ENCODE data around the gene PPIP5K1. TPM values are rescaled to one million over a fixed set of nuclear protein-coding genes. Genes with fewer than 3 reads are reported as not detected.

Gene PPIP5K1
- total RNA-seq, 3 donors from 2014 or later, result 65.2 to 126 (median 87.7) TPM

GRCh38 chr15:43484455-43484854, 105.6 kb downstream of the PPIP5K1 start:
- Histone ChIP-seq H3K9me3 (no peaks in the 10 kb centered on the region), H3K36me3 (ENCODE audit: low read depth) (no peaks in the 10 kb centered on the region), H3K4me3 (no peak overlapping the region), H3K4me1 (ENCODE audit: low read depth) (peaks cover 5% of the 10 kb centered on the region)
- no peak for DNase-seq
- ATAC-seq, result no peak
- intact Hi-C loops (cut with DNase I, micrococcal nuclease), result no loop called here
- no peak for TF ChIP-seq CTCF (IDR thresholded peaks at IDR 0.05)

Other genes with a start within 250 kb of the PPIP5K1 start
- gene ZSCAN29, start 219.2 kb downstream of the PPIP5K1 start, total RNA-seq, result 10 to 100 TPM; 26.7 to 34.4 (median 29.1) TPM
- 10 to 100 TPM; 15.9 to 22.7 (median 22.3) TPM for gene TUBGCP4, start 219.1 kb downstream of the PPIP5K1 start, total RNA-seq
- 10 to 100 TPM; 31.8 to 46.5 (median 41.6) TPM for gene TP53BP1, start 97.1 kb downstream of the PPIP5K1 start, total RNA-seq
- gene MAP1A, start 72.6 kb downstream of the PPIP5K1 start, total RNA-seq, result 10 to 100 TPM in 1 of 3 donors, 1 to 10 TPM in 2; 1.9 to 59.4 (median 7.9) TPM
- gene CKMT1B, start 3.8 kb upstream of the PPIP5K1 start, total RNA-seq, result 100 to 1,000 TPM; 105 to 242 (median 213) TPM
- 1 to 10 TPM; 1.1 to 1.4 (median 1.4) TPM for gene STRC, start 28.6 kb upstream of the PPIP5K1 start, total RNA-seq
- gene CATSPER2, start 58.6 kb upstream of the PPIP5K1 start, total RNA-seq, result 10 to 100 TPM in 1 of 3 donors, 1 to 10 TPM in 2; 7.0 to 10.8 (median 8.0) TPM
- gene CKMT1A, start 103.7 kb upstream of the PPIP5K1 start, total RNA-seq, result 100 to 1,000 TPM in 2 of 3 donors, 10 to 100 TPM in 1; 87.0 to 225 (median 215) TPM
- gene PDIA3, start 156.2 kb upstream of the PPIP5K1 start, total RNA-seq, result 100 to 1,000 TPM; 214 to 566 (median 262) TPM
- 10 to 100 TPM; 18.4 to 37.4 (median 22.8) TPM for gene ELL3, start 186.8 kb upstream of the PPIP5K1 start, total RNA-seq
- gene SERF2, start 202.1 kb upstream of the PPIP5K1 start, total RNA-seq, result 100 to 1,000 TPM; 712 to 944 (median 931) TPM
- gene SERINC4, start 210.0 kb upstream of the PPIP5K1 start, total RNA-seq, result under 1 TPM; 0.16 to 0.52 (median 0.29) TPM
- gene HYPK, start 210.4 kb upstream of the PPIP5K1 start, total RNA-seq, result 10 to 100 TPM; 10.4 to 15.5 (median 13.8) TPM
- 10 to 100 TPM; 19.9 to 22.6 (median 20.9) TPM for gene MFAP1, start 234.5 kb upstream of the PPIP5K1 start, total RNA-seq
- gene WDR76, start 236.8 kb upstream of the PPIP5K1 start, total RNA-seq, result 1 to 10 TPM; 4.1 to 9.1 (median 8.0) TPM